NCI-H460 (cell line): Measurements from ENCODE around the gene SLC51B. TPM values are rescaled to one million over a fixed set of nuclear protein-coding genes. Genes with fewer than 3 reads are reported as not detected.
"Not testable (repeated sequence)": the region's sequence is repeated elsewhere in the genome, so short reads cannot be mapped to it uniquely, and the experiment has no call there.

ENCODE experiments used
- DNase-seq: peaks from one replicate; pipeline ENCODE4 v3.0.0-alpha.2; 2016; ENCODE audit warnings: low read depth; ENCODE audit errors: extremely low read depth
- polyA plus RNA-seq: library from polyadenylated mRNA; depleted of rRNA; stranded (reverse); fragments of >200 nt; gene quantifications from 2 replicates; pipeline ENCODE4 v1.2.3, GENCODE V29; 2014; cell fraction: nucleus; rRNA removed
- total RNA-seq: library from RNA; depleted of rRNA; stranded (reverse); fragments of >200 nt; shearing (Covaris generic); gene quantifications from 2 replicates; pipeline ENCODE4 v1.2.3, GENCODE V29; 2014; rRNA removed

Gene SLC51B
- total RNA-seq: 0.75 and 1.1 TPM in 2 replicates
- polyA plus RNA-seq: not detected in 2 replicates

DNA sequence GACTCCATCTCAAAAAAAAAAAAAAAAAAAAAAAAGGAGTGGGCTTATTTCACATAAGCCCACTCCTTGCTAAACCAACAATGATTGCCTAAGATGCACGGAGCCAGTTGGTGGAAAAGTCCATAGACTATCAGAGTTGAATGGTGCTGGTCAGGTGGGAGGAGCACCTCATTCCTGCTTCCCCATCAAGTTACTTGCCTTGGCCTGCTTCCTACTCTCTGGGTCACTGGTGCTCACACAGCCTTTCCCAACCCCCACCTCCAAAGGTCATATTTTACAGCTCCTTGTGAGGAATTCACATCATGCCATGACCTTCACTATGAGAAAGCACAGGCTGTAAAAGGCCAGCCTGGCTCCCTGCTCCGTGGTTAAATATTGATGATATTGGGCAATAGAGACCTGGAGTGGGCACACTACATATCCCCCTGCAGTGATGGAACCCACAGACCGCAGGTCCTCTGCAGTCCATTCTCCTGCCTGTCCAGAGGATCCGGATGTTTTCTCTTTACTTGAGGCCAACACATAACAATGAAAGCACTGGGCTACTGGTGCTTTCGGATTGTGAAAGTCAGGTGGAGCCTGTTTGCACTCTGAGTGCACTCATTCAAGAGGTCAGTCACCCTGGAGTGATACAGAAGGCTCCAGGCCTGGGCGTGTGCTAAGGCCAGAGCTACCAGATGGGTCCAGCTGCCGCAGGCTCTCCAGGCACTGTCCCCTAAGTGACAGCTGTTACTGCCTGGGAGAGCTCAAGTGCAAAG lies at the start of gene SLC51B:
Gene SLC51B, plus strand, starts transcription at position 664 of the 758 bp plus-strand sequence. CDS start 4,618 bp downstream, outside the sequence.
- peak; percentile 25 for DNase-seq

DNA sequence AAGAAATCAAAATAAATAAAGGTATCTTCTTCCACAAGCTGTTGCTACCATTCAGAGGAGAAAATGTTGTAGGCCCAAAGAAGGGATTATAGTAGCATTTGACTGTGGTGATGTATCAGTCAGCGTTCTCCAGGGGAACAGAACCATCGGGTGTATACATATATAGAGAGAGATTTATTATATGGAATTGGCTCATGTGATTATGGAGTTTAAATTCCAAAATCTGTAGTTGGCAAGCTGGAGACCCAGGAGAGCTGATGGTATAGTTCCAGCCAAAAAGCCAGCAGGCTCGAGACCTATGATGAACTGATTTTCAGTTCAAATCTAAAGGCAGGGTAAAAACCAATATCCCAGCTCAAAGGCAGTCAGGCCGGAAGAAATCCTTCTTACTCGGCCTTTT lies 48.1 kb upstream of the SLC51B start:
- DNase-seq: no peak

DNA sequence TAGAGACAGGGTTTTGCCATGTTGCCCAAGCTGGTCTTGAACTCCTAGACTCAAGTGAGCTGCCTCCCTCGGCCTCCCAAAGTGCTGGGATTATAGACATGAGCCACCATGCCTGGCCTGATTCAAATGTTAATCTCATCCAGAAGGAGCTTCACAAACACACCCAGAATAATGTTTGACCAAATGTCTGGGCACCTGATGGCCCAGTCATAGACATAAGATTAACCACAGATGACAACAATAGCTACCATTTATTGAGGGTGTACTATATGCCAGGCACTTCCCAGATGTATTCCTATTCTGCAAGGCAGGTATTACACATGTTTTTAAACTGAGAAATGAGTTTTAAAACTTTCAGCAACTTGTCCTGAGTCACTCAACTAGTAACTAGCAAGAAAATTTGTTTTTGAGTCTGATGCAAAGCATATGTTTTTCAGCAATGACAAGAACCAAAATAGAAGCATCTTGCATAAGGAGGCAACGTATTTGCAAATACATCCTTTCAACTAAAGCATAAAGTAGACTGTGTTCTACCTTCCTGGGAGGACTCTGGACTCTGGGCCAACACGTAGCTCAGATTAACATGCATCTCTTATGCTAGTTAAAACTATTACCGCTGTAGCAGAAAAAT lies 47.3 kb upstream of the SLC51B start:
- no peak for DNase-seq

DNA sequence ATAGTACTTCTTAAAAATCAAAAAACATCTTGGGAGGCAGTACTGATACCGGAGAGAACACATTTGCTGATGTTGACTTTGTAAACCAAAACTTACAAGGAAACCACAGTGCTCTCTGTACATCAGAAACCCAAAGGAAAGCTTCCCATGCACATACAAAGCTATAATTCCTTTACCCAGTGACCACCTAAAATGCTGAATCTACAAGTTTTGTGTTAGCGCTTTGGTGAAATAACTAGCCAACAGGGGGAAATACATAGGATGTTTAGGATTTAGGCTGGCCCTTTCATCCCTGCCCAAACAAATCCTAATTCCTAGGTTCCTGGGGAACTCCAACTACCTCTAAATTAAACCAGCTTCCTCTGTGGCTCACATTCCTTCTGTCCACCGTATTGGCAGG lies 40.2 kb upstream of the SLC51B start:
- DNase-seq: no peak

DNA sequence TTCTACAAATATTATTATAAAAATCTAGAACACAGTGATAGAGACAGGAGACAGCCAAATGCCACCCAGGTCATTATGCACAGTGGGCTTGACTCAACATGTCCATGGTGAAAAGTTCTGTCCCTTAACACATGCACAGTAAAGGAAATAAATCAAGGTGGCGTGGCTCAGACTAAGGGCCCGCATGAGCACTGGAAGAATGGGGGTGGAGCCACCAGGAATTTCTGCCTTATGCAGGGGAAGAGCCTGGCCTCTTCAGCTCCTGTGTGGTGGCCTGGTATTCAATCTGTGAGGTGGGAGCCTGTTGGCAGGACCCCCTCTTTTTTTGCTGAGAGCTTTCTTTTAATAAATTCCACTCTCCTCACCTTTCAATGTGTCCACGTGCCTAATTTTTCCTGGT lies 38.3 kb upstream of the SLC51B start:
- DNase-seq: no peak

DNA sequence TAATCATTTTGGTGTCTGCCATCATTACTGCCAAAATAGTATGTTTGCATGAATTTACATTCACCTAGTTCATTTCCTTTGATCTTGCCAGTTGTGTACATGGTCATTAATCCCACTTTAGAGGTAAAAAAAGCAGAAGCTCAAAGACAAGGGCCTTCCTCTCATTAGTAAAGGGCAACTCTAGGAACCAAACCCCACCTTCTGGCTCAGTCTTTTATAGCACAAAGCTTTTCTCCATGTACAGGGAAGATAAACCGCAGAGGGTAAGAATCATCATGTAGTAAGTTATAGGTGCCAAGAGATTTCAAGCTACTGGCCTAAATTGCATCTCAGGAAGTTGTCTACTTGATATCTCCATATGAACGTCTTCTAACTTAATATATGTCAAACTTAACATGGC lies 36.2 kb upstream of the SLC51B start:
- DNase-seq: no peak

DNA sequence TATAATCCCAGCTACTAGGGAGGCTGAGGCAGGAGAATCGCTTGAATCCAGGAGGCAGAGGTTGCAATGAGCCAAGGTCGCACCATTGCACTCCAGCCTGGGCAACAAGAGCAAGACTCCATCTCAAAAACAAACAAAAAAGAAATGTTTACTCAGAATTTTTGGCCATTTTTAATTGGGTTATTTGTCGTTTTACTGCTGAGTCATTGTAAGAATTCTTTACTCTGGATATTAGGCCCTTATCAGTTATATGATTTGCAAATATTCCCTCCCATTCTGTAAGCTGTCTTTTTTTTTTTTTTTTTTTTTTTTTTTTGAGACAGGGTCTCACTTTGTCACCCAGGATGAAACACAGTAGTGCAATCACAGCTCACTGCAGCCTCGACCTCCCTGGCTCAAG lies 34.0 kb upstream of the SLC51B start:
- DNase-seq: not testable (repeated sequence)

DNA sequence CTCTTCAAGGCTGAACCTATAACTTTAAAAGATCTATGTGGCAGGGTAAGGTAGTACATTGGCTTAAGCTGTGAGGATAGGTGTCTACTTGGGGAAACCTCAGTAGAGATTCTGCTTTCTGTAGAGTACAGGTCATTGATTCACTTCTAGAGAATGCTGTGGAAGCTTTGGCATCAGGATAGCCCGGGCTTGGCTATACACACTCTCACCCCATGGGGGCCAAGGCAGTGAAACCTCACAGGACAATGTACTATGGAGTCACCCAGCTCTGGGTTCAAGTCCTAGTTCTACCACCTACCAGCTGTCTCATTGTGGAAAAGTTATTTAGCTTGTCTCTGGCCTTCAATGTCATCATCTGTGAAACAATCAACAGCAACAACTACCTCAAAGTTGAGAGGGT lies 24.8 kb upstream of the SLC51B start:
- DNase-seq: no peak

DNA sequence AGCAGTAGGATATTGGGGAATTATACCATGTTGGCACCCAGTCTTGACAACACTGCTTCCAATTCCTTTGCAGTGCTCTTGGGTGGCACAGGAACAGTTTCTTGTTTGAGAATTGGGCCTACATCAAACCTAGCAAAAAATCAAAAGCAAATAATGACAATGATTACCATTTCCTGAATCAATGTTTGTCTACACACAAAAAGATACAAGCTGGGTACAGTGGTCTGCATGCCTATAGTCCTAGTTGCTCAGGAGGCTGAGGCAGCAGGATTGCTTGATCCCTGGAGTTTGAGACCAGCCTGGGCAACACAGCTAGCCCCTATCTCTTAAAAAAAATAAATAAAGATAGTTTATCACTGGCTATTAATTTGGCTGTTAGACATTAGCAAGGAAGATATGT lies 23.7 kb upstream of the SLC51B start:
- DNase-seq: no peak

DNA sequence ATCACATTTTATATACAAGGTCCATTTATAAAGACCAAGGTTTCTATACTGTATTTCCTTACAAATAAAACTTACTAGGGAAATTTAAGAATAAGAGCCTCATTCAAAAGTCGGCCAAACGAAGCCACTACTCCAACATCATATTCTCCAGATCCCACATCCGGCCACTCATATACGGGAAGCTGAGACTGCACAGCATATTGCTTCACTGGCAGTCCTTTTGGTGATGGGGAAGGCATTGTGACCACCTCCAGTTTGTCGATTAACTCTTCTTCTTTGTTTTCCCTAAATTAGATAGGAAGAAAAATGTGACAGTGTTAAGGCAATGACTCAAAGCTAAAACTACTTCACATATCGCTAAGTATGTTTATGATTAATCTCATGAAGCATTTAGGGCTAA lies 18.4 kb upstream of the SLC51B start:
- DNase-seq: no peak

DNA sequence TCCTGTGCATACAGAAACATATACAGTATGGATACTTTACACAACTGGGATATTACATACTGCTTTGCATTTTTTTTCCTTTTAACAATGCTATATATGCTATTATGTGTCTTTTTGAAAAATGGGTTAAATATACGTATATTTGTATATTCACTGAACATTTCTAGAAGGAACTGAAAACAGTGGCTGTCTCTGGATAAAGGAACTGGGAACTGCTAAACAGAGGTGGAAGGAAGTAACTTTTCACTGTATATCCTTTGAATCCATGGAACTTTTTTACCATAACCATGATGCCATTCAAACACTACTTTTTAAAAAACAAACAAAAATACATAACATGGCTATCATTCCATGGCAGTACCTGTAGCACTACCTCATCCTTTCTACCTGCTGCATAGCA lies 17.6 kb upstream of the SLC51B start:
- DNase-seq: no peak

DNA sequence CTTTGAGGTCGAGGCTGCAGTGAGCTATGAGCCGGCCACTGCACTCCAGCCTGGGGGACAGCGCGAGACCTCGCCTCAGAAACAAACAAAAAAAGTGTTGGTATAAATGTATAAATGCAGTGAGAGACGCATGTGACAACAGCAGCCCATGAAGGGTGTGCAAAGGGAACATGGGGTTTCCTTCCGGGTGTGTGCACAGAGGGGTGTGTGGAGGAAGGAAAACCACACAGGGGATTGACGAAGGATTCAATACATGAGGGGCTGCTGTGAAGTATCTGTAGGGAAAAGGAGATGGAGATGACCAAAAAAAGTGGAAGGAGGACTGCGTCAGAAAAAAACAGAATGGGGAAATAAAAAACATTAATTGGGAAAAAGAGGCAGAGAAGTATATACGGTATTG lies 16.8 kb upstream of the SLC51B start:
- DNase-seq: no peak

DNA sequence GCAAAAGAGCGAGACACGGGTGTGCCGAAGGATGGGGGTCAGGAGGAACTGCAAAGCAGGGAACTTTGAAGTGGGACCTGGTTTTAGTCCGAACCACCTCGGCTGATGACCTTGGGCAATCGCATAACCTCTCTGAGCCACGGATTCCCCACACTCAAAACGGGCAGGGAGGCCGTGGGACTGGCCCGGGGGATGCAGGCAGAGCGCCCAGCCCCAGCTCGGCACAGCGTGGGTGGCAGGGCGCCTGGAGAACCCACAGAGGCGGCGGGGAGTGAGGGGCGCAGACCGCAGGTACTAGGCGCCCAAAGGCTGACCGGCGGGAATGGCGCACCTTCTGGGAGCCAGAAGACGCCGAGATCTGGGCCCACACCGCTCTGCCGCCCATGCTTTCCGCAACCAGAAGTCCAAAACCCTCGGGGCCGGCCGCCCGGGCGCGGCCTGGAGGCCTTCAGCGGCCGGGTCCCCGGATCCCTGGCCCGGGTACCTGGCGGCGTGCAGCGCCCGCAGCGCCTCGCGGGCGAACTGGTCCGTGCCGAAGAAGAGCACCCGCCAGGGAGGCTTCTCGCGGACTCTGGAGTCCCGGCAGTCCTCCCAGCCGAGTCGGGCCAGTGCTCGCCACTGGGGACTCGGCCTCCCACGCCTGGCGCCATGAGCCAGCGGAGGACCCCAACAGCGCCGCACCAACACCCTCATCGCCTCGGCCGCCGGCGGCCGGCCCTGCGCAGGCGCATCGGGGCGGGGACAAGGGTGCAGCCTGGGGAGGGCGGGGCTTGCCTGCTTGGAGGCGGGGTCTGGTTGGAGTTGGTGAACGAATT lies 16.1 kb upstream of the SLC51B start, which contains the start of gene MTFMT:
Gene MTFMT, minus strand, starts transcription at position 719 of the 815 bp plus-strand sequence. Its CDS starts 26 bp downstream, at position 693.
- peak; percentile 72 for DNase-seq

DNA sequence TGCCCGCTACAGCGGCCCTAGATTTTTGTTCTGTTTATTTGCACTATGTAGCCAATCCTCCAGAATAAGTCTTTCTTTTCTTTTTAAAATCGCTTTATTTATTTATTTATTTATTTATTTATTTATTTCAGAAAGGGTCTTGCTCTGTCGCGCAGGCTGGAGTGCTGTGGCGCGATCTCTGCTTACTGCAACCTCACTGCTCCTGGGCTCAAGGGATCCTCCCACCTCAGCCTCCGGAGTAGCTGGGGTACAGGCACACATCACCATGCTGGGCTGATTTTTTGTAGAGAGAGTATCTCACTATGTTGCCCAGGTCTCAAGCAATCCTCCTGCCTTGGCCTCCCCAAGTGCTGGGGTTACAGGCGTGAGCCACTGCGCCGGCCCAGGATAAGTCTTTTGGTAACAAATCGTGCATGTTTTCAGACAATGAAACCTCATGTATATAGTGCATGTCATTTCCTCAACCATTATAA lies 15.4 kb upstream of the SLC51B start:
- DNase-seq: no peak

DNA sequence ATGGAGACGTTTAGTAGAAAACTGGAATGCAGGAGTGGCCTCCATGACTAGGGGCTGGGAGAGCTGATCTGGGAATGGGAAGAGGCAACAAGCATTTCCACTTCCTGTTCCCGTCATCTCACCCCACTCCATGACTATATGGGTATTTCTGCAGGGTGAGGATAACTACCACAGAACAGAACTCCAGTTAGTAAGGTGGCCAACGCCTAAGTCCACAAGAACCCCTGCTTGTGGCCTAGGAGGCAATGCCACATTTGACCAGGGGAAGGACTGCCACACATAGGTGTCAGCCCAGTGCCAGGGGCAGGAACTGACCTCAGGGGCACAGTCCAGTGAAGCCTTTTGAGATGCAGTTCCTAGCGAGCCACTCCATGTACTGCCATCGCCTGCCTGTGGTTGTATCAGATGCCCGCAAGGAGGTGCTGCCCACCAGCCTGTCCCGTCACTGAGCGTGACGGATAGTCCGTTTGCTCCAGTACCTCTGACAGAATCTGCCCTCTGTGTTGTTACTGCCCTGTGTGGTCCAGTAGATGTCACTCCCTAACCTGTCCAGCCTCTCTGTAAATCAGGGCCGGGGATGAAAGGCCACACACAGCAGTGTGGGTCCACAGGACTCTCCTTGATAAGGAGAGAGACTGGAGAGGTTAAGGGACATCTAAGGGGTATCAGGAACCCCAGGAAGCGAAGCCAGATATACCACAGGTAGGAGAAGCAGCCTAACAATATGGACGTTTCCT lies 12.2 kb upstream of the SLC51B start:
- DNase-seq: peak; percentile 83

DNA sequence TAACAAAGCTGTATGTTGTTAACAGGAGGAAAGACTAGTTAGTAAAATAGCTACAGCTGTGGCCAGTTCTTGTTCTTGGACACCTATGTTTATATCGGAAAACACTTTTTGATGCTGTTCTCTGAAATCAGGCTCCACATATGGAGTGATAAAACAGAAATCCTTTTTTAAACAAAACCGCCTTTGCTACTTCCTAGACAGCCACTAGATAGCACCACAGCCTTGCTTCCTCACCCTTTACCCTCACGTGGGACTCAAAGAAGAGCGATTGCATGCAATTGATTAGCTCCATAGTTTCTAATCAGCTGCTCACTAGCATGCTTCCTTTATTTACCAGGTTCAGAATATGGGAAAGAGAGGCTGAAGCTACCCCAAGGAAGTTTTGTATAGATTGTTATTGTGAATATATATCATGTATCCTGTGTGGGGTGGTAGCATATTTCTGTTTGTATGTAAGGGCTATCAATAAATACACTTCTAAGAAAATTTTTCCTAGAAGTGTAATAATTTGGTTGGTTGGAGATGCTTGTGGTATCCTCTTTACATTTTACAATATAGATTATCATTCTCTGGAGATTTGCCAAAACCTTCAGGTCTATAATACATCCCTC lies 11.4 kb upstream of the SLC51B start:
- peak; percentile 38 for DNase-seq

DNA sequence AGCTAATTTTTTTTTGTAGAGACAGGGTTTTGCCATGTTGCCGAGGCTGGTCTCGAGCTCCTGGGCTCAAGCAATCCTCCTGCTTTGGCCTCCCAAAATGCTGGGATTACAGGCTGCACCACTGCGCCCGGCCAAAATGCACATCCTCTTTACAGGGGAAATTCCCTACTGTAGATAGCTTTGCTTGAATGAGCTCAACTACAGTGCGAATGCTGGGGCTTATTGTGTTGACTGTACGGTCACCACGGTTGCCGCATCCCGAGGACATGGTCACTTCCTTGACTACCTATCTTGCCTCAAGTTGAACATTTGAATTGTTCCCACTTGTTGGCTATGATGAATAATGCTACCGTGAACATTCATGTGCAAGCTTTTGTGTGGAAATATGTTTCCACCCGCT lies 10.5 kb upstream of the SLC51B start:
- no peak for DNase-seq

DNA sequence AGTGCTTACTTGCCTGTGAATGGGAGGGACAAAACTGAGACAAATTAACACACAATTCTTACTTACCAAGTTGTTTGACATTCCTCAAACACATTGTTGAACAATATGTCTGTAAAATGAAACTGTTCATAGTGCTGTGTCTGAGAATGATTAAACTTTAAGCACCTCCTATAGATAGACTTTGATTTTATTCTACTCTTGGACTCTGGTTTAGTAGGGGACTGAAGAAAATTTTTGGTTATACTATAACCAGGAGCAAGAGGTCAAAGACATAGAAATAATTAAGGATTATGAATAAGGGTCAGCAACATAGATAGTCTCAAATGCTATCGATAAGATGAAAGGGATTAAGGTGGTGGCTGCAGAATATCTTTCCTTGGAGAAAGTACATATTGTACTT lies 7.9 kb upstream of the SLC51B start:
- no peak for DNase-seq

DNA sequence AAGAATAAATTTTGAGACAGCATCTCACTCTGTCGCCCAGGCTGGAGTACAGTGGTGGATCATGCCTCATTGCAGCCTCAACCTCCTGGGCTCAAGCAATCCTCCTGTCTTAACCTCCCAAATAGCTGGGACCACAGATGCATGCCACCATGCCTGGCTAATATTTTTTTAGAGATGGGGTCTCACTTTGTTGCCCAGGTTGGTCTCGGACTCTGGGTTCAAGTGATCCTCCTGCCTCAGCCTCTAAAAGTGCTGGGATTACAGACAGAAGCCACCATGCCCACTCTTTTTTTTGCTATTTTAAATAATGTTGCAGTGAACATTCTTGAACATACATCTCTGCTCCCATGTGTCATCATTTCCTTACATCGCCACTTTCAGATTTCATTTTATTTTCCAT lies 6.8 kb upstream of the SLC51B start:
- no peak for DNase-seq

DNA sequence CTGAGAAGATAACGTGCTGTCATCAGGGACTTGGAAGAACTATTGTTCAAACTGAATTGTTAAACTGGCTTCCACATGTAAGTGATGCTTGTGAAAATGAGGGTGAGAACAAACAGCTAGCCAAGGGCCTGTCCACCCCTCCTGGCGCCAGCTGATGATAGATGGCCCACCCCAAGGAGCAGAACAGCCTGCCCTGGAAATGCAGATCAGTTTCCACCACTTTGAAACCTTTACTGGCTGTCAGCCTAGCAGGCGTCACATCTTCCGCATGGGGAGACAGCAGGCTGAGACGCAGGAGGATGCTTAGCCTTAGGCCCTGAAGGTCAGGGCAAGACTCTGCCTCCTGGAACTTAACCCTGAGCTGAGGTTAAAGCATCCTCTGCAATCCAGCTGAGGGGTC lies 6.4 kb upstream of the SLC51B start:
- DNase-seq: no peak
